ENCODE results near the gene ADAP1. TPM values are rescaled to one million over a fixed set of nuclear protein-coding genes. Genes with fewer than 3 reads are reported as not detected.

The ADAP1 gene
- total RNA-seq, 3 donors from 2014 or later: 7.5 to 15.5 (median 14.0) TPM

DNA sequence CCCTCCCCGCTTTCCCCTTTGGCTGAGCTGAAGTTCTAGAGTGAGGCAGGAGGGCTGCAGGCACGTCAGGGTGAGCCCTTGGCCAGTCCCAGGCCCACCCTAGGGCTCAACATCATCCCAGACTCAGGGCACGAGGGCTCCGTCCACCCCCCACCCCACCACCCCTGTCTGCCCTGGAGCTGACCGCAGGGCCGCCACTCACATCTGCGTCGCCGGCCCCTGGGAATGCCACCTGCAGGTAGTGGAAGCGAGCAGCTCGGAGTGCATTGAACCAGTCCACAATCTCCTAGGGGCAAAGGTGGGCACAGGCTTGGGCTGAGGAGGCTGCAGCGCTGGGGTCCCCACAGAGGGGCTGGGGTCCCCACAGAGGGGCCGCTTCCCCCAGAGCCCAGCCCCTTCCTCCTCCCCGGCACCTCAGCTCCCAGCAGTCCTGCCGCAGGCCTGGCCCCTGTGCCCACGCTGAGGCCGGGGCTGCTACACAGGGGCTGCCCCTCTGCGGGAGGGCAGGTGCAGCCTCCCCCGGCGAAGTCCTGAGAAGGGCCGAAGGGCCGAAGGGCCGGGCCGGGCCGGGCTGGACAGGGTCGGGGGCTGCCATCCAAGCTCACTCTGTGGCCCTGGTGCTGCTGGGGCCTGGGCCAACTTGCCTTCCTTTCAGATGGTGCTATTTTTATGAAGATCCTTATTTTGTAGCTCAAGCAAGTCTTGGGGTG is 54.0 kb downstream of the ADAP1 start:
- no peak overlapping the region for H3K27ac ChIP-seq
- no peak for TF ChIP-seq POLR2AphosphoS5 (IDR thresholded peaks at IDR 0.05)
- TF ChIP-seq, protein P1, sequence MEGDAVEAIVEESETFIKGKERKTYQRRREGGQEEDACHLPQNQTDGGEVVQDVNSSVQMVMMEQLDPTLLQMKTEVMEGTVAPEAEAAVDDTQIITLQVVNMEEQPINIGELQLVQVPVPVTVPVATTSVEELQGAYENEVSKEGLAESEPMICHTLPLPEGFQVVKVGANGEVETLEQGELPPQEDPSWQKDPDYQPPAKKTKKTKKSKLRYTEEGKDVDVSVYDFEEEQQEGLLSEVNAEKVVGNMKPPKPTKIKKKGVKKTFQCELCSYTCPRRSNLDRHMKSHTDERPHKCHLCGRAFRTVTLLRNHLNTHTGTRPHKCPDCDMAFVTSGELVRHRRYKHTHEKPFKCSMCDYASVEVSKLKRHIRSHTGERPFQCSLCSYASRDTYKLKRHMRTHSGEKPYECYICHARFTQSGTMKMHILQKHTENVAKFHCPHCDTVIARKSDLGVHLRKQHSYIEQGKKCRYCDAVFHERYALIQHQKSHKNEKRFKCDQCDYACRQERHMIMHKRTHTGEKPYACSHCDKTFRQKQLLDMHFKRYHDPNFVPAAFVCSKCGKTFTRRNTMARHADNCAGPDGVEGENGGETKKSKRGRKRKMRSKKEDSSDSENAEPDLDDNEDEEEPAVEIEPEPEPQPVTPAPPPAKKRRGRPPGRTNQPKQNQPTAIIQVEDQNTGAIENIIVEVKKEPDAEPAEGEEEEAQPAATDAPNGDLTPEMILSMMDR (IDR thresholded peaks at IDR 0.05): no peak
- no peak for TF ChIP-seq POLR2A (IDR thresholded peaks at IDR 0.05)
- no peaks in the 10 kb centered on the region for H3K9me3 ChIP-seq
- H3K4me1 ChIP-seq: no peaks in the 10 kb centered on the region
- no peaks in the 10 kb centered on the region for H3K27me3 ChIP-seq
- DNase-seq (ENCODE audit: low spot score in 2 of 2): no peak
- intact Hi-C loops (cut with DNase I; ENCODE audit: low total_unique reads): no loop called here
- no peak overlapping the region for H3K4me3 ChIP-seq
- H3K36me3 ChIP-seq: peaks cover 4% of the 10 kb centered on the region

DNA sequence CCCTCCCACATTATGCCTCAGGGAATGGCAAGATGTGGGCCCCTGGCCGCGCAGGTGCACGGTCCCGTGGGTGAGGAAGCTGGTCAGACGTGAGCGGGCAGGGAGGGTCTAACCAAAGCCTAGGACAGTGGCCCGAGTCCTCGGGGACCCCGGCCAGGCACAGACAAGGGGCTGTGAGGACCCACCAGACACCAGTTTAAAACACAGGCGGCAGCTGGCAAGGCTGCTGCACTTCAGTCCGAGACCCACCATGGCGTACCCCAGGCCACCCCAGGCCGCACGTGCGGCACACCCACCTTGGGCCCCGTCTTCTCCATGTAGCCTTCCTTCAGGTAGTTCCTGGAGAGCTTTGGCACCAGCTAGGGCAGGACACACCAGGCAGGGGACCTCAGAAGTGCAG is 54.7 kb downstream of the ADAP1 start:
- Histone ChIP-seq H3K9me3 (no peaks in the 10 kb centered on the region), H3K4me3 (no peak overlapping the region), H3K4me1 (no peaks in the 10 kb centered on the region), H3K27ac (no peak overlapping the region), H3K27me3 (no peaks in the 10 kb centered on the region), H3K36me3 (peaks cover 7% of the 10 kb centered on the region)
- intact Hi-C loops (cut with DNase I; ENCODE audit: low total_unique reads): no loop called here
- TF ChIP-seq, protein P1 (IDR thresholded peaks at IDR 0.05): no peak
- TF ChIP-seq POLR2AphosphoS5 (IDR thresholded peaks at IDR 0.05) (no peak), POLR2A (IDR thresholded peaks at IDR 0.05) (no peak)
- no peak for DNase-seq (ENCODE audit: low spot score in 2 of 2)

DNA sequence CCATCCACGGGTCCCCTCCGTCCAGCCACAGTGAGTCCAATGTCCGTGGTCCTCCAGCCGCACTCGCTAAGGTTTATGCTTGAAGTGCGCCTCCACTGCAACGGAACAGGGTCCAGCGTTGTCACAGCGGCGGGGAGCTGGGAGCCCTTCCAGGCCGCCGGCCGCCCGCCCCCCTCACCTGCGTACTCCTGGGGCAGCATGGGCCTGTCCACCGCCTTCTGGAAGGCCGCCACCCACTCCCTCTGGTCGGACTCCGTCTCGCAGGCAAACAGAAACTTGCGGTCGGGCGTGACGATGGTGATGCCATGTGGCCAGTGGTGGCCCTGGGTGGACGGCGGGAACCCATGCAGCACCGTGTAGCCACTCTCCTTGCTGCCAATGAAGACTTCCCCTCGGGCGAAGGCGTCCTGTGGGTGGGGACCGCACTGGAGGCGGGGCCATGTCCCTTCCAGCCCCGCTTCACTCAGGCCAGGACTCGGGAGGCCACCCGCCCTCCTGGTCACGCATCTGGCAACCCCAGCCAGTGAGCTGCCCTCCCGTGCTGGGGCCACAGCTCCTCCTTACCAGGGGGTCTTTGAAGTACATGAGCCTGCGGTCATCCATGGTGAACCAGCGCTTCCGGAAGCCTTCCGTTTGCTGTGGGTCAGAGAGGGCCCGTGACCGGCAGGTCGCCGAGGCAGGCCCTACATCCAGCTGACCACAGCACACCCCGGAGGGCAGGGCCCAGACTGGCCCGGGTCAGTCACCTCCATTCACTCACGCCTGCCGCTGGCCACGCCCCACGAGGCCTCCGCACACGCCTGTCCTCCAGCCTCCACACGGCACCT is 55.4 kb downstream of the ADAP1 start:
- no peak for DNase-seq (ENCODE audit: low spot score in 2 of 2)
- Histone ChIP-seq H3K9me3 (no peaks in the 10 kb centered on the region), H3K4me1 (no peaks in the 10 kb centered on the region), H3K27me3 (no peaks in the 10 kb centered on the region), H3K4me3 (no peak overlapping the region), H3K36me3 (peaks cover 7% of the 10 kb centered on the region), H3K27ac (no peak overlapping the region)
- TF ChIP-seq POLR2A (IDR thresholded peaks at IDR 0.05) (no peak), POLR2AphosphoS5 (IDR thresholded peaks at IDR 0.05) (no peak)
- TF ChIP-seq, protein P1 (IDR thresholded peaks at IDR 0.05): no peak
- intact Hi-C loops (cut with DNase I; ENCODE audit: low total_unique reads): no loop called here

DNA sequence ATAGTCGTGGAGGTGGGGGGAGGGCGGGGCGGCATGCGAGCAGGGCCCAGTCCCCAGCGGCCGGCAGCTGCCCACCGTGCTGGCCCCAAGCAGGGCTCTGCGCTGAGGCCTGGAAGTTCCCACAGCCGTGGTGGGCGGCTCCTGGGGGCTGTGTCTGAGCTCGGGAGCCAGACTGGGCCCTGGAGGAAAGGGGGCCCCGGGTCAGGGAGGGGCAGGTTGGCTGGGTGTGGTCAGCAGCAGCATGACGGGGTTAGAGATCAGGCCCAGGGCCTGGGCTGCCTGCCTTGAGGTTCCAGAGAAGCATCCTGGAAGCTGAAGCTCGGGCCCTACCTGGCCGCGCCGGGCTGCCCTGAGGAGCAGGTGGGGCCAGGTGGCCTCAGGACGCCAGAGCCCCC is 56.0 kb downstream of the ADAP1 start:
- TF ChIP-seq, protein P1 (IDR thresholded peaks at IDR 0.05): no peak
- TF ChIP-seq POLR2A (IDR thresholded peaks at IDR 0.05): no peak
- no peak for TF ChIP-seq POLR2AphosphoS5 (IDR thresholded peaks at IDR 0.05)

DNA sequence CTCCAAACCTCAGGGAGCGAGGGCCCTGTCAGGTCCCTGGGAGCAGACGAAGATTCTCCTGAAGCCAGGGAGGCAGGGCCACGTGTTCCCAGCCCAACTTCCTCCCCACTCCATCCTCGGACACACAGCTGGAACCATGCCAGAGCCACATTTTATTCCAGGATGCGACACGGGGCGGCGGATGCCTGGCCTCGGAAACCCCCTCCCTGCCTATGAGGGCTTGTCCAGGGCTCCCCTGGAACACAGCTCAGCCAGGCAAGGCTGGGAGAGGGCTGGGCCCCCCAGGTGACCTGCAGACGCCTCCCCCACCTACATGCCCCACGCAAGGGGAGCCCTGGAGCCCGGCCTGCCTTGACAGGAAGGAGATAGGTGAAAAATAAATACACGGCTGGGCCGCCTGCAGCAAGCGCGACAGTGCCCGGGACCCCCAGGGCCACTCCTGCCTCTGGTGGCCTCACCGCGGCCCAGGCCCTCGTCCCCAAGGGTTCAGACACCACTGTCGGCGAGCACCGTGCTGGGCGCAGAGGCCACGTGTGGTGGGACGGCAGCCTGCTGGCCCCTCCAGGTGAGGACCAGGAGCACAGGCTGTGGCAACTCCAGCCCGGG is 56.6 kb downstream of the ADAP1 start:
- Histone ChIP-seq H3K4me1 (no peaks in the 10 kb centered on the region), H3K27ac (no peak overlapping the region), H3K4me3 (no peak overlapping the region), H3K27me3 (no peaks in the 10 kb centered on the region), H3K9me3 (no peaks in the 10 kb centered on the region), H3K36me3 (peaks cover 7% of the 10 kb centered on the region)
- TF ChIP-seq, protein P1 (IDR thresholded peaks at IDR 0.05): no peak
- DNase-seq (ENCODE audit: low spot score in 2 of 2): no peak
- intact Hi-C loops (cut with DNase I; ENCODE audit: low total_unique reads): no loop called here

More for the DNA sequence above, 56.0 kb downstream of the ADAP1 start:
- H3K9me3 ChIP-seq: no peaks in the 10 kb centered on the region
- DNase-seq (ENCODE audit: low spot score in 2 of 2): no peak
- no peaks in the 10 kb centered on the region for H3K4me1 ChIP-seq
- intact Hi-C loops (cut with DNase I; ENCODE audit: low total_unique reads): no loop called here
- H3K4me3 ChIP-seq: no peak overlapping the region
- no peaks in the 10 kb centered on the region for H3K27me3 ChIP-seq
- no peak overlapping the region for H3K27ac ChIP-seq
- H3K36me3 ChIP-seq: peaks cover 7% of the 10 kb centered on the region
